Gastrocnemius medialis (tissue), 4 donors: ENCODE data around the gene TLR9.
"Not testable (repeated sequence)": the region's sequence is repeated elsewhere in the genome, so short reads cannot be mapped to it uniquely, and the experiment has no call there.

ENCODE experiments used
- POLR2A ChIP-seq, 2 donors: fragments of 450-650 bp; IDR thresholded peaks; one replicate each; pipeline ENCODE4 v1.6.1; 2017; ENCODE audit warnings: antibody characterized with exemption in 2 of 2, mild to moderate bottlenecking in 2 of 2, moderate library complexity in 2 of 2
- TF ChIP-seq, protein P1 (sequence below), 5 experiments: fragments of 450-650 bp in 3 of 5; fragments of 200-600 bp in 2 of 5; sonication (generic) in 2 of 5; IDR thresholded peaks in 4 of 5; conservative IDR thresholded peaks in 1 of 5; 1 replicate in 4 of 5; 2 replicates in 1 of 5; pipeline ENCODE4 v1.5.1; 2016 to 2019; ENCODE audit warnings: antibody characterized with exemption in 5 of 5, mild to moderate bottlenecking in 3 of 5, moderate library complexity in 3 of 5

DNA sequence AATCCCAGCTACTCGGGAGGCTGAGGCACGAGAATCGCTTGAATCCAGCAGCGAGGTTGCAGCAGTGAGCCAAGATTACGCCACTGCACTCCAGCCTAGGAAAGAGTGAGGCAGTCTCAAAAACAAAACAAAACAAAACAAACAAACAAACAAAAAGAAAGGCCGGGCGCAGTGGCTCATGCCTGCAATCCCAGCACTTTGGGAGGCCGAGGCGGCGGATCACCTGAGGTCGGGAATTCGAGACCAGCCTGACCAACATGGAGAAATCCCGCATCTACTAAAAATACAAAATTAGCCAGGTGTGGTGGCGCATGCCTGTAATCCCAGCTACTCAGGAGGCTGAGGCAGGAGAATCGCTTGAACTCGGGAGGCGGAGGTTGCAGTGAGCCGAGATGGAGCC is 49.3 kb upstream of the TLR9 start:
- TF ChIP-seq, protein P1, sequence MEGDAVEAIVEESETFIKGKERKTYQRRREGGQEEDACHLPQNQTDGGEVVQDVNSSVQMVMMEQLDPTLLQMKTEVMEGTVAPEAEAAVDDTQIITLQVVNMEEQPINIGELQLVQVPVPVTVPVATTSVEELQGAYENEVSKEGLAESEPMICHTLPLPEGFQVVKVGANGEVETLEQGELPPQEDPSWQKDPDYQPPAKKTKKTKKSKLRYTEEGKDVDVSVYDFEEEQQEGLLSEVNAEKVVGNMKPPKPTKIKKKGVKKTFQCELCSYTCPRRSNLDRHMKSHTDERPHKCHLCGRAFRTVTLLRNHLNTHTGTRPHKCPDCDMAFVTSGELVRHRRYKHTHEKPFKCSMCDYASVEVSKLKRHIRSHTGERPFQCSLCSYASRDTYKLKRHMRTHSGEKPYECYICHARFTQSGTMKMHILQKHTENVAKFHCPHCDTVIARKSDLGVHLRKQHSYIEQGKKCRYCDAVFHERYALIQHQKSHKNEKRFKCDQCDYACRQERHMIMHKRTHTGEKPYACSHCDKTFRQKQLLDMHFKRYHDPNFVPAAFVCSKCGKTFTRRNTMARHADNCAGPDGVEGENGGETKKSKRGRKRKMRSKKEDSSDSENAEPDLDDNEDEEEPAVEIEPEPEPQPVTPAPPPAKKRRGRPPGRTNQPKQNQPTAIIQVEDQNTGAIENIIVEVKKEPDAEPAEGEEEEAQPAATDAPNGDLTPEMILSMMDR (IDR thresholded peaks at IDR 0.05 in 4 of 5, conservative IDR thresholded peaks at IDR 0.05 in 1 of 5): not testable (repeated sequence)
- TF ChIP-seq POLR2A (IDR thresholded peaks at IDR 0.05): not testable (repeated sequence)
